Aorta (tissue), 5 donors: ENCODE measurements around the gene NRL. TPM values are rescaled to one million over a fixed set of nuclear protein-coding genes. Genes with fewer than 3 reads are reported as not detected.

Experiments
- ATAC-seq: fragments of 200-7000 bp; cut with Tn5 transposase; one replicate; pipeline ENCODE4 v1.9.1; 2022; ENCODE audit warnings: moderate library complexity; ENCODE audit not compliant: low FRiP score
- DNase-seq, 2 donors: peaks; one replicate each; pipeline ENCODE4 v3.0.0-alpha.2; 2020
- H3K27ac ChIP-seq, 2 donors: one replicate each; pipeline ENCODE4 v1.5.1; 2013; ENCODE audit warnings: low read length in 2 of 2, mild to moderate bottlenecking in 2 of 2, moderate library complexity in 2 of 2, control low read depth in 1 of 2, inconsistent platforms in 1 of 2, low read depth in 1 of 2
- H3K27me3 ChIP-seq, 2 donors: one replicate each; pipeline ENCODE4 v1.6.1; 2013; ENCODE audit warnings: control low read depth in 1 of 2, low read length in 1 of 2, mild to moderate bottlenecking in 1 of 2, moderate library complexity in 1 of 2; ENCODE audit not compliant: insufficient read depth in 2 of 2, control insufficient read depth in 1 of 2
- H3K36me3 ChIP-seq, 2 donors: one replicate each; pipeline ENCODE4 v1.6.1; 2013; ENCODE audit warnings: control low read depth in 1 of 2, low read length in 1 of 2, mild to moderate bottlenecking in 1 of 2; ENCODE audit not compliant: insufficient read depth in 2 of 2, control insufficient read depth in 1 of 2
- H3K4me1 ChIP-seq, 2 donors: one replicate each; pipeline ENCODE4 v1.6.1; 2013; ENCODE audit warnings: low read length in 2 of 2, control low read depth in 1 of 2, mild to moderate bottlenecking in 1 of 2, moderate library complexity in 1 of 2; ENCODE audit not compliant: insufficient read depth in 2 of 2, control insufficient read depth in 1 of 2
- H3K4me3 ChIP-seq, 2 donors: one replicate each; pipeline ENCODE4 v1.5.1; 2013; ENCODE audit warnings: low read length in 2 of 2, control low read depth in 1 of 2, mild to moderate bottlenecking in 1 of 2
- H3K9me3 ChIP-seq: one replicate; pipeline ENCODE4 v1.6.1; 2013; ENCODE audit warnings: mild to moderate bottlenecking, low read length; ENCODE audit not compliant: control insufficient read depth
- WGBS, 2 donors: extraction: QIAGEN DNeasy Blood & Tissue Kit; methylation state at CpG; one replicate each; pipeline ENCODE4 v1.1.7; 2013; 5-methylcytosine and 5-hydroxymethylcytosine counted together
- intact Hi-C, 2 donors: fragments of 100-400 bp; cut with DNase I; formaldehyde crosslinking; loops; one replicate each; pipeline versions ENCODE4 v1.14.2 to v1.15.0; 2022
- polyA plus RNA-seq, 2 donors: library from polyadenylated mRNA; stranded (reverse); fragments of 200-250 nt; gene quantifications; one replicate each; pipeline ENCODE4 v1.2.3, GENCODE V29; 2013
- total RNA-seq, 2 donors: library from RNA; stranded (reverse); fragmentation: NEBNext Ultra II Directional; extraction: Animal tissue kit (Norgen Biotek cat#: 25700); gene quantifications; one replicate each; pipeline ENCODE4 v1.2.1, GENCODE V29; 2021
- donor health status: healthy with polysubstance abuse.
- donor health status: Bipolar disorder and iron deficiency.
- donor health status: DM: no; HTN: no; CAD: no.
- donor health status: DM: no; HTN: no; CAD: no.
- donor health status: DM: yes; HTN: yes; CAD: no.

NRL gene
- total and polyA plus RNA-seq, 4 donors, result 0.63 to 1.4 (median 1.2) TPM

DNA sequence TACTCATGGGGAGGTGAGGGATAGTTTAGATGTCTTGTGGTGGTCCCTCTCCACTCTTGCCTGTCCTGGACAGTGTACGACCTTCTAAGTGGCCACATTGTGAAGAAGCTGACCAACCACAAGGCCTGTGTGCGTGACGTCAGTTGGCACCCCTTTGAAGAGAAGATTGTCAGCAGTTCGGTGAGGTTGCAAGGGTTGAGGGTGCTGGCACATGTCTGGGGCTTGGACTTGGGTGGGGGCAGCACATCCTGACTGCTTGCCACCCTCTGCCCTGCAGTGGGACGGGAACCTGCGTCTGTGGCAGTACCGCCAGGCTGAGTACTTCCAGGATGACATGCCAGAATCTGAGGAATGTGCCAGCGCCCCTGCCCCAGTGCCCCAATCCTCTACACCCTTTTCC, 8.1 kb upstream of the NRL start:
- Histone ChIP-seq H3K9me3 (no peaks in the 10 kb centered on the region), H3K4me1 (no peaks in the 10 kb centered on the region), H3K27me3 (no peaks in the 10 kb centered on the region), H3K4me3 (no peak overlapping the region), H3K27ac (no peak overlapping the region), H3K36me3 (peaks cover 0 to 8% of the 10 kb centered on the region in 2 donors)
- ATAC-seq (no peak), DNase-seq (peak; percentile 29 to 31)
- WGBS, 2 donors, result 83 to 85% methylated on average over 8 of the region's 8 CpGs
- intact Hi-C loops, result no loop called here

DNA sequence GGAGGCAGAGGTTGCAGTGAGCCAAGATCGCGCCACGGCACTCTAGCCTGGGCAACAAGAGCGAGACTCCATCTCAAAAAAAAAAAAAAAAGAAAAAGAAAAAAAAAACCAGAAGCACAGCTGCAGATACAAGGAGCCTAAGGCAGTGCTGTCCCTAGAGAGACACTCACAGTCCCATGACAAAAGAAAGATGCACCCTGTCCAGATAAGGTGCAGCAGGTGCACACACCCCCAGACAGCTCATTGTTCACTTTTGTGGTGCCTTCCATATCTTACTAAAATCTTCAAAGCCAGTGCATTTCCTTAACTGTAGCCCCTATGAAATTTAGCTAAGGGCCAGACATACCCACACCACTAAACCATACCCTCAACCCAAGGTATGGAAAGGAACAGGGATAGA, 7.7 kb upstream of the NRL start:
- Histone ChIP-seq H3K27ac (no peak overlapping the region), H3K4me3 (no peak overlapping the region), H3K27me3 (no peaks in the 10 kb centered on the region), H3K9me3 (no peaks in the 10 kb centered on the region), H3K36me3 (peaks cover 0 to 8% of the 10 kb centered on the region in 2 donors), H3K4me1 (no peaks in the 10 kb centered on the region)
- no peak for DNase-seq
- no peak for ATAC-seq
- 85 to 90% methylated on average over 4 of the region's 4 CpGs for WGBS, 2 donors
- intact Hi-C loops, result no loop called here

GRCh38 chr14:24121210-24121609, 6.5 kb upstream of the NRL start:
- ATAC-seq, result no peak
- Histone ChIP-seq H3K4me3 (no peak overlapping the region), H3K4me1 (no peaks in the 10 kb centered on the region), H3K9me3 (no peaks in the 10 kb centered on the region), H3K36me3 (peaks cover 0 to 8% of the 10 kb centered on the region in 2 donors), H3K27ac (no peak overlapping the region), H3K27me3 (no peaks in the 10 kb centered on the region)
- DNase-seq, result peak; percentile 5 to 46
- intact Hi-C loops, result no loop called here
- 91 to 93% methylated on average over 8 of the region's 8 CpGs for WGBS, 2 donors

DNA sequence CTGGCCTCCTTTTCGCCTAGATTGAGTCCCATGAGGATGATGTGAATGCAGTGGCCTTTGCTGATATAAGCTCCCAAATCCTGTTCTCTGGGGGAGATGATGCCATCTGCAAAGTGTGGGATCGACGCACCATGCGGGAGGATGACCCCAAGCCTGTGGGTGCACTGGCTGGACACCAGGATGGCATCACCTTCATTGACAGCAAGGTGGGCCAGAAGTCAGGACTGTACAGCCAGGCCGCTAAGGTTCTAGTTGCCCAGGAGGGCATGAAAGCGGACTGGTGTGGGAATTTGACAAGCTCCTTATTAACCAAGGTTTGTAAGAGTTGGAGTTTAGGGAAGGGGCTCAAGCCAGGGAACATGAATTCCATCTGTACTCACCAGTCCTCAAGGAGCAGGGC, 4.9 kb upstream of the NRL start:
- Histone ChIP-seq H3K4me3 (no peak overlapping the region), H3K27ac (no peak overlapping the region), H3K36me3 (peaks cover 0 to 8% of the 10 kb centered on the region in 2 donors), H3K27me3 (no peaks in the 10 kb centered on the region), H3K4me1 (no peaks in the 10 kb centered on the region), H3K9me3 (no peaks in the 10 kb centered on the region)
- ATAC-seq (no peak), DNase-seq (peak; percentile 16 to 48)
- intact Hi-C loops, result loop anchor here (10.0 kb wide), 2 partner anchors 45 to 315 kb away; partner anchors contain the start of gene IRF9 (in 1 of the 2)
- WGBS, 2 donors, result 93 to 96% methylated on average over 6 of the region's 6 CpGs

GRCh38 chr14:24117179-24117578, 2.4 kb upstream of the NRL start:
- DNase-seq (peak; percentile 34 to 42), ATAC-seq (no peak)
- Histone ChIP-seq H3K27ac (no peak overlapping the region), H3K4me1 (no peaks in the 10 kb centered on the region), H3K27me3 (no peaks in the 10 kb centered on the region), H3K9me3 (no peaks in the 10 kb centered on the region), H3K36me3 (peaks cover 0 to 4% of the 10 kb centered on the region in 2 donors), H3K4me3 (no peak overlapping the region)
- intact Hi-C loops, result loop anchor here (10.0 kb wide), 2 partner anchors 48 to 318 kb away; partner anchors contain the start of gene IRF9 (in 1 of the 2)
- WGBS, 2 donors, result 93% methylated on average over 6 of the region's 6 CpGs

GRCh38 chr14:24116128-24116814, 1.5 kb upstream of the NRL start:
- intact Hi-C loops, result loop anchor here (1.0 to 10.0 kb wide), 3 partner anchors 17 to 319 kb away; partner anchors contain the start of gene IRF9 (in 1 of the 2)
- H3K4me1 ChIP-seq, result no peaks in the 10 kb centered on the region
- ATAC-seq, result no peak
- H3K9me3 ChIP-seq, result no peaks in the 10 kb centered on the region
- 92 to 93% methylated on average over 6 of the region's 6 CpGs for WGBS, 2 donors
- H3K4me3 ChIP-seq, result no peak overlapping the region
- DNase-seq, result peak in 1 of 2 donors; percentile 42
- no peak overlapping the region for H3K27ac ChIP-seq
- peaks cover 0 to 4% of the 10 kb centered on the region in 2 donors for H3K36me3 ChIP-seq
- no peaks in the 10 kb centered on the region for H3K27me3 ChIP-seq

DNA sequence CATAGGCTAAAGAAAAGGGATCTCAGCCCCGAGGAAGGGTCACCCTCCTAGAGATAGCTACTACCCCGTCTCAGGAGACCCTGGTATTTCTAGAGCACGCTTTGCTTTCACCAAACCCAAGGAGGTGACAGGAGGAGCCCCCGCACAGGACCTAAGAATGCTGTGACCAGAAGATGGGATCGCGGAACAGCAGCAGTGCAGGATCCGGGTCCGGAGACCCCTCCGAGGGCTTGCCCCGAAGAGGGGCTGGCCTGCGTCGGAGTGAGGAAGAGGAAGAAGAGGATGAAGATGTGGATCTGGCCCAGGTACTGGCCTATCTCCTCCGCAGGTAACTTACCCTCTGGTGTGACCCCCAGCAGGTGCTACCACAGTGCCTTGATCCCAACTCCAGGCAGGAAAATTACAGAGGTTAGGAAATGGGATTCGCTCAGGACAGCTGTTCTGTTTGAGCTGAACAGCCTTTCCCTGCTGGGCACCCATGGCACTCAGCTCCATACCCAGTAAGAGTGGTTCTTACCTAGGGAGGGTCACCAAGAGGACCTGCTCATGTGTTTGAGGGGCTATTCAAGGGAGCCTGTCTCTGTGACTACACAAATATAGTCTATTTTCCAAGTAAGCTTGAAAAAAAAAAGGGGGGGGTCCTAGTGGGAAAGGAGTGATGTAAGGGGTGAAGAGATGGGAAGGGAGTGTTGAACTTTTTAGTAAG, 826 bp upstream of the NRL start:
- Histone ChIP-seq H3K27ac (peak overlapping the region in 1 of 2 donors; percentile 1), H3K4me1 (no peaks in the 10 kb centered on the region)

GRCh38 chr14:24113801-24114531, 783 bp downstream of the NRL start:
- Histone ChIP-seq H3K36me3 (peaks cover 0 to under 1% of the 10 kb centered on the region in 2 donors), H3K9me3 (no peaks in the 10 kb centered on the region), H3K27ac (peak overlapping the region; percentile 98 to 100), H3K4me1 (no peaks in the 10 kb centered on the region), H3K4me3 (peak overlapping the region; percentile 43 to 71), H3K27me3 (no peaks in the 10 kb centered on the region)
- 0% methylated on average over 42 of the region's 42 CpGs for WGBS, 2 donors
- DNase-seq (peak; percentile 91 to 94), ATAC-seq (peak; percentile 81)
- intact Hi-C loops, result loop anchor here (2.0 to 10.0 kb wide), 4 partner anchors 27 to 321 kb away; partner anchors contain the start of genes EMC9 (in 1 of the 2), IRF9 (in 1 of the 2), PSME2 (in 1 of the 2) and RNF31 (in 1 of the 2)

More for the DNA sequence above, 826 bp upstream of the NRL start:
- peaks cover 0 to 3% of the 10 kb centered on the region in 2 donors for H3K36me3 ChIP-seq
- DNase-seq (peak; percentile 46 to 70), ATAC-seq (no peak)
- no peaks in the 10 kb centered on the region for H3K27me3 ChIP-seq
- intact Hi-C loops, result loop anchor here (1.0 to 10.0 kb wide), 4 partner anchors 18 to 319 kb away; partner anchors contain the start of genes EMC9 (in 1 of the 2) and IRF9 (in 1 of the 2)
- 2 to 3% methylated on average over 14 of the region's 14 CpGs for WGBS, 2 donors
- H3K4me3 ChIP-seq, result peak overlapping the region; percentile 37 to 57
- H3K9me3 ChIP-seq, result no peaks in the 10 kb centered on the region
